Stimulated activated CD8-positive, alpha-beta memory T cell treated with anti-CD3 and anti-CD28 coated beads, Interleukin-15, amount 100 ng/mL, for 48 hours (primary cell): Measurements from ENCODE around the gene MDK.
A peak's percentile ranks its signal among the peaks of the same experiment; 100 is the strongest.

Experiments
- DNase-seq, 2 donors: peaks; one replicate each; pipeline ENCODE4 v3.0.0-alpha.2; 2020; ENCODE audit warnings: low read depth in 2 of 2

The MDK gene

GRCh38 chr11:46347637-46348311 is 33.7 kb upstream of the MDK start:
- DNase-seq, result no peak

GRCh38 chr11:46348566-46349401 is 32.7 kb upstream of the MDK start:
- DNase-seq, result peak in 1 of 2 donors; percentile 69

GRCh38 chr11:46350695-46351094 is 30.8 kb upstream of the MDK start:
- DNase-seq, result no peak

- DNase-seq, result no peak
These were observed 30.3 kb upstream of the MDK start for GRCh38 chr11:46351148-46351547.

- no peak for DNase-seq
These were observed 29.9 kb upstream of the MDK start for GRCh38 chr11:46351606-46352005.

- DNase-seq, result peak; percentile 59 to 67
These were observed 29.2 kb upstream of the MDK start for GRCh38 chr11:46352063-46352841.

- DNase-seq, result peak; percentile 57 to 65
These were observed 27.8 kb upstream of the MDK start for GRCh38 chr11:46353698-46354097.

GRCh38 chr11:46356924-46357482 is 24.5 kb upstream of the MDK start:
- no peak for DNase-seq

- DNase-seq, result no peak
These were observed 24.0 kb upstream of the MDK start for GRCh38 chr11:46357483-46357936.

GRCh38 chr11:46359953-46360352 is 21.5 kb upstream of the MDK start:
- no peak for DNase-seq

- no peak for DNase-seq
These were observed 20.6 kb upstream of the MDK start for GRCh38 chr11:46360878-46361277.

- peak in 1 of 2 donors; percentile 53 for DNase-seq
These were observed 19.9 kb upstream of the MDK start for GRCh38 chr11:46361283-46362155.

GRCh38 chr11:46362156-46363030 is 19.1 kb upstream of the MDK start:
- DNase-seq, result no peak

- no peak for DNase-seq
These were observed 18.4 kb upstream of the MDK start for GRCh38 chr11:46363031-46363407.

- no peak for DNase-seq
These were observed 17.9 kb upstream of the MDK start for GRCh38 chr11:46363455-46364005.

- no peak for DNase-seq
These were observed 17.4 kb upstream of the MDK start for GRCh38 chr11:46364056-46364455.

- no peak for DNase-seq
These were observed 16.7 kb upstream of the MDK start for GRCh38 chr11:46364791-46365190.

- DNase-seq, result no peak
These were observed 15.2 kb upstream of the MDK start for GRCh38 chr11:46366260-46366659.

GRCh38 chr11:46366661-46367161 is 14.8 kb upstream of the MDK start:
- no peak for DNase-seq
